ENCODE results near the gene DUSP16.

Gene DUSP16

DNA sequence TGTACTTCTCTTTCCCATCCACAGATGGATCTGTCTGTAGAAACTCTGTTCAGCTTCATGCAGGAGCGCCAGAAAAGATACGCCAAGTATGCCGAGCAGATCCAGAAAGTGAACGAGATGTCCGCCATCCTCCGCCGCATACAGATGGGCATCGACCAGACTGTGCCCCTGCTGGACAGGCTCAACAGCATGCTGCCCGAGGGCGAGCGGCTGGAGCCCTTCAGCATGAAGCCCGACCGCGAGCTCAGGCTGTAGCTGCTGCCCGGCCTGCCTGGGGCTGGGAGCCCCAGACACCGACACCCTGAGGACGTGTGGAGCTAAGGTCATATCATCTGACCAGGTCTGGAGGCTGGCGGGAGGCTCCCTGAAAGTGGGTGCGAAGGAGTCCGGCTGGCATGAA lies 97.1 kb downstream of the DUSP16 start:
- DNase-seq = no peak

- no peak for DNase-seq
Measured at GRCh38 chr12:12461923-12462315, 100.7 kb downstream of the DUSP16 start.

- DNase-seq = no peak
Measured at GRCh38 chr12:12460935-12461922, 101.4 kb downstream of the DUSP16 start.

- DNase-seq = peak; percentile 77
Measured at GRCh38 chr12:12456637-12457036, 106.0 kb downstream of the DUSP16 start.

DNA sequence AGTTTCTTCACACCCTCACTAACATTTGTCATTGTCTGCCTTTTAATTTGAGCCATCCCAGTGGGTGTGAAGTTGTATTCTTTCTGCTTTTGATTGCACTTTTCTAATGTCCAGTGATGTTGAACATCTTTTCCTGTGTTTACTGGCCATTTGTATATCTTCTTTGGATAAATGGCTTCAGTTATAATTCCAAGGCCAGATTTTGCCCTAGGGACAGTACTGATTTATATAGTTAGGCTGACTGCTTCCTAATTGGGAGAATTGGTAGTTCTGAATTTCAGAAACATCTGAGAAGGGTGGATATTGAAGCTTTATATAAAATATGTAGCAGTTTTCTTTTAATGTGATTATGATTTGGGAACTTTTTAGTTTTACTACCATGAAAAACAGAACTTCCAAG lies 108.3 kb downstream of the DUSP16 start:
- no peak for DNase-seq

DNA sequence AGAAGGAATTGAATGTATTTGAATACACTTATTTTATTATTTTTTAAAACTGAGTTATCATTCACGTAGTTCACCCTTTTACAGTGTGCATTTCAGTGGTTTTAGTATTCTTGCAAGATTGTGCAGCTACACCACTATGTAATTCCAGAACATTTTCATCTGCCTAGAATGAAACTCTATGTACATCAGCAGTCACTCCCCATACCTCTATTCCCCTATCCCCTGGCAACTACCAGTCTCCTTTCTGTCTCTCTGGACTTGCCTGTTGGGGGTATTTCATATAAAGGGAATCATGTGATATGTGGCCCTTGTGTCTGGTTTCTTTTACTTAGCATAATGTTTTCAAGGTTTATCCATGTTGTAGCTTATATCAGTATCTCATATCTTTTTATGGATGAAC lies 109.0 kb downstream of the DUSP16 start:
- DNase-seq = no peak

DNA sequence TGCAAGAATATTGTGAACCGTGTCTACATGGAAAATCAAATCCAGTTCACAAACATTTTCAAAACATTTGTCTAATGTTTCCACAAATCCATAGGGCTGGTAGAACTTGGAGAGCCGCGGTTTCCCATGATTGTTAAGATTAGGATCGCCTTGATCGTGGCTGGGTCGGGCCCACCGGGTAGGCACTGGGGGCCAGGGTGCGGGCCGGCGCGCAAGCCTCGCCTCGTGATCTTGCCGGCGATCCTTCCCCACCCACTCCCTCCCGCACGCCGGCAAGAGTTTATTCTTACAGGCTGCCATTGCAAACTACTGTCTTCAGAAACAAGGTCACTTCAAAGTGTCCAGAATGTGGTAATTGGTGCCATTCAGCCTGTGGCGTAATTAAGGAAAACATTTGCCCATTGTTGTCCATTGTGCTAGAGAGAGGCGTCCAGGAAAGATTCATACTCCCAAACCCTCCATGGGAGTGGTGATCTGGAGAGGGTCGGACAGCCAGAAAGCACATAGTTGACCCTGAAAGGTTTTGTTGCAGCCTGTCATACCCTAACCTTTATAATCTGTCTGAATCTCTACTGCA lies 110.2 kb downstream of the DUSP16 start:
- no peak for DNase-seq

- no peak for DNase-seq
Measured at GRCh38 chr12:12451098-12451497, 111.6 kb downstream of the DUSP16 start.

- DNase-seq = no peak
Measured at GRCh38 chr12:12450043-12450471, 112.6 kb downstream of the DUSP16 start.

- no peak for DNase-seq
Measured at GRCh38 chr12:12449533-12450025, 113.1 kb downstream of the DUSP16 start.

GRCh38 chr12:12447837-12448236 lies 114.8 kb downstream of the DUSP16 start:
- DNase-seq = no peak

DNA sequence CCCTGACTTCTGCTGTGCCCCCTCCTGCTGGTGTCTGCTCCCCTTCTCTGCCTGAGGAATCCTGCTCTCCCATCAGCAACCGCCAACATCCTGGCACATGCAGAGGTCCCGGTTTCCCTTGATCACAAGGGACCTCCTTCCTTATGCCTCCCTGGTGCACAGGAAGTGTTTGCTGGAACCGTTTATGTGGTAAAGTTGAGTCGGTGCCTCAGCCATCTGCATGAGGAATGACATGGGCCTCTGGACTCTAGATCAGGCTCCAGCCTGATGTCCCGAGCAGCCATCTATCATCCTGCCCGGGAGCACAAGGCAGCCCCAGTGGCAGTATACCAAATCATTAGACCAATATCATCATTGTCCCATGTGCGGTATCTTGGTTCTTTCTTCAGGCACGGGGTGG lies 115.4 kb downstream of the DUSP16 start:
- no peak for DNase-seq

DNA sequence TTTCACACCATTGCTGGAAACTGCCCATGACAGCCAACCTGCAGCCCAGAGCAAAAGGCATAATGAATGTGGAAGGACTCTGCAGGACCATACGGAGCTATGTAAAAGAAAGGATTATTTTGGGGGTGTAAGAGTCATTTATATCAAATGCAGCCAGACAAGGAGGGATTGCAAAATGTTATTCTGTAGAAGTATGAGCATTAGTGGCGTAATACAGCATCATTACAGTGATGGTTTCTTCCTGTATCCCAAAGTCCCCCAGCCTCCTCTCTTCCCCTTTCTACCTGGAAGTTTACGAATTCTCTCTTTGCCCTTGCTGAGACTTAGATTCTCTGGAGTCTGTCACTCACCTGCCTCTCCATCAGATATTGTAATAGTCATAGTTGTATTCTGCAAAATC lies 115.9 kb downstream of the DUSP16 start:
- no peak for DNase-seq

- no peak for DNase-seq
Measured at GRCh38 chr12:12445882-12446181, 116.8 kb downstream of the DUSP16 start.

DNA sequence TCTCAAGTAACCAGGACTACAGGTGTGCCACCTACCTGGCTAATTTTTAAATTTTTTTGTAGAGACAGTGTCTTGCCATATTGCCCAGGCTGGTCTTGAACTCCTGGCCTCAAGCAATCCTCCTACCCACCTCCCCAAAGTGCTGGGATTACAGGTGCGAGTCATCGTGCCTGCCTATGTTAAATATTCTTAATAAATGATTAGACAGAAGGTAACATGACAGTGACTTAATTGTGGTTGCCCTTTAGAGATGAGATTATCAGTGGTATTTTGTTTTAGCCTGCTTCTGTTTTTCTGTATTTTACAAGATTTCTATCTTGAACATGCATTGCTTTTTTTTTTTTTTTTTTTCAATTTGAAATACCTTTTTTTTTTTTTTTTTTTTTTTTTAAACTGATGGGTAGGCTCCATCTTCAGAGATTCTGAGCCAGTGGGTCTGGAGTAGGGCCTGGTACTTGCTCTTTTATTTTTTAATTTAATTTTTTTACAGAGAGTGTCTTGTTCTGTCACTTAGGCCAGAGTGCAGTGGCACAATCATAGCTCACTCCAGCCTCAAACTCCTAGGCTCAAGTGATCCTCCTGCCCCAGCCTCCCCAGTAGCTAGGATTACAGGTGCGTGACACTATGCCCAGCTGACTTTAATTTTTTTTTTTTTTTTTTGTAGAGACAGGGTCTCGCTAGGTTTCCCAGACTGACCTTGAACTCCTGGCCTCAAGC lies 117.3 kb downstream of the DUSP16 start:
- no peak for DNase-seq

DNA sequence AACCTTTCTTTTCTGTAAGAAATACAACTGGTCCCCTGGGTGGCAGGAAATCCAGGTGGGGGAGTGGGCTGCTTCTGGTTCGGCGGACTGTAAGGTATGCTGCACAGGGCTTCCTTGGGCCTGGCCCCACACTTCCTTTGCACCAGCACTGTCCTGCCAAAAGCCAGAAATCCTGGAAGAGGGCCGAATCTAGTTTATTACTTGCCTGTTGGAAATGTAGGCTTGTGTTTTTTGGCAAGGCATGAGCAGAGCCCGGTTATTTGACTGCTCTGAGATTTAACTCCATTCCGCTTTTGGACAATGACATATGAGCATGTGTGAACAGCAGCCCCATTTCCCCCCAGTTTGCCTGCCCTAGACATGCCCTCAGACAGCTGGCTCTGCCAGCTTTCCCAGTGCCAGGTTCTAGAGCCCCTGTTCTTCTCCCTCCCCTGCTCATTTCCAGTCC lies 119.2 kb downstream of the DUSP16 start:
- peak; percentile 38 for DNase-seq

DNA sequence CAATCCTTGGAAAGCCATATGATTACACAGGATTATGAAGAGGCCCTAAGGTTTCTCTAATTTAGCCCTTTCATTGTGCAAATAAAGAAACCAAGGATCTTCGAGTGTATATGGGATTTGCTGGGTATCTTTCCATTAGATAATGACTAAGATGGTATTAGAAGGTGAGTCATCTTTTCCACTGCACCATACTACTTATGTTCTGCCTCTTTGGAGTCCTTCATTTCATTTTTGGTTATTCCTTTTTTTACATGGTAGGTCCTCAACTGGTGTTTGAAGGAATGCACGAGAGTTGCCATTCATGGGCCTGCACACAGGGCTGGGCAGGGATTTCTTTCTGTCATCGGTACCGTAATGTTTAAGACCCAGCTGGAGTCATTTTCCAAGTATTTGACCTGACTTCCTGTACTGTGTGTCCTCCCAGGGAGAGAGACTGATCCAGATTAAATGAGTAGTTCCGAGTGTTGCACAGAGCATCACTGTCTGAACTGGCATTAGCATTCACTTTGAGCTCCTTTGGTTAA lies 120.1 kb downstream of the DUSP16 start:
- DNase-seq = peak; percentile 43

- no peak for DNase-seq
Measured at GRCh38 chr12:12441843-12442461, 120.7 kb downstream of the DUSP16 start.

GRCh38 chr12:12441429-12441807 lies 121.2 kb downstream of the DUSP16 start:
- DNase-seq = no peak

- no peak for DNase-seq
Measured at GRCh38 chr12:12440784-12441428, 121.8 kb downstream of the DUSP16 start.

- DNase-seq = no peak
Measured at GRCh38 chr12:12439636-12440035, 123.0 kb downstream of the DUSP16 start.

- no peak for DNase-seq
Measured at GRCh38 chr12:12436831-12437345, 125.8 kb downstream of the DUSP16 start.

Measured in fibroblast of skin of right quadriceps (primary cell).